Aorta (tissue), 5 donors: ENCODE results near the gene CHN2. TPM values are rescaled to one million over a fixed set of nuclear protein-coding genes. Genes with fewer than 3 reads are reported as not detected.

Experiments
- ATAC-seq: fragments of 200-7000 bp; cut with Tn5 transposase; one replicate; pipeline ENCODE4 v1.9.1; 2022; ENCODE audit warnings: moderate library complexity; ENCODE audit not compliant: low FRiP score
- DNase-seq, 2 donors: peaks; one replicate each; pipeline ENCODE4 v3.0.0-alpha.2; 2020
- H3K27ac ChIP-seq, 2 donors: one replicate each; pipeline ENCODE4 v1.5.1; 2013; ENCODE audit warnings: low read length in 2 of 2, mild to moderate bottlenecking in 2 of 2, moderate library complexity in 2 of 2, control low read depth in 1 of 2, inconsistent platforms in 1 of 2, low read depth in 1 of 2
- H3K27me3 ChIP-seq, 2 donors: one replicate each; pipeline ENCODE4 v1.6.1; 2013; ENCODE audit warnings: control low read depth in 1 of 2, low read length in 1 of 2, mild to moderate bottlenecking in 1 of 2, moderate library complexity in 1 of 2; ENCODE audit not compliant: insufficient read depth in 2 of 2, control insufficient read depth in 1 of 2
- H3K36me3 ChIP-seq, 2 donors: one replicate each; pipeline ENCODE4 v1.6.1; 2013; ENCODE audit warnings: control low read depth in 1 of 2, low read length in 1 of 2, mild to moderate bottlenecking in 1 of 2; ENCODE audit not compliant: insufficient read depth in 2 of 2, control insufficient read depth in 1 of 2
- H3K4me1 ChIP-seq, 2 donors: one replicate each; pipeline ENCODE4 v1.6.1; 2013; ENCODE audit warnings: low read length in 2 of 2, control low read depth in 1 of 2, mild to moderate bottlenecking in 1 of 2, moderate library complexity in 1 of 2; ENCODE audit not compliant: insufficient read depth in 2 of 2, control insufficient read depth in 1 of 2
- H3K4me3 ChIP-seq, 2 donors: one replicate each; pipeline ENCODE4 v1.5.1; 2013; ENCODE audit warnings: low read length in 2 of 2, control low read depth in 1 of 2, mild to moderate bottlenecking in 1 of 2
- H3K9me3 ChIP-seq: one replicate; pipeline ENCODE4 v1.6.1; 2013; ENCODE audit warnings: mild to moderate bottlenecking, low read length; ENCODE audit not compliant: control insufficient read depth
- WGBS, 2 donors: extraction: QIAGEN DNeasy Blood & Tissue Kit; methylation state at CpG; one replicate each; pipeline ENCODE4 v1.1.7; 2013; 5-methylcytosine and 5-hydroxymethylcytosine counted together
- intact Hi-C, 2 donors: fragments of 100-400 bp; cut with DNase I; formaldehyde crosslinking; loops; one replicate each; pipeline versions ENCODE4 v1.14.2 to v1.15.0; 2022
- polyA plus RNA-seq, 2 donors: library from polyadenylated mRNA; stranded (reverse); fragments of 200-250 nt; gene quantifications; one replicate each; pipeline ENCODE4 v1.2.3, GENCODE V29; 2013
- total RNA-seq, 2 donors: library from RNA; stranded (reverse); fragmentation: NEBNext Ultra II Directional; extraction: Animal tissue kit (Norgen Biotek cat#: 25700); gene quantifications; one replicate each; pipeline ENCODE4 v1.2.1, GENCODE V29; 2021
- donor health status: healthy with polysubstance abuse.
- donor health status: Bipolar disorder and iron deficiency.
- donor health status: DM: no; HTN: no; CAD: no.
- donor health status: DM: no; HTN: no; CAD: no.
- donor health status: DM: yes; HTN: yes; CAD: no.

CHN2 gene
- total and polyA plus RNA-seq, 4 donors: 0.61 to 23.2 (median 14.8) TPM

DNA sequence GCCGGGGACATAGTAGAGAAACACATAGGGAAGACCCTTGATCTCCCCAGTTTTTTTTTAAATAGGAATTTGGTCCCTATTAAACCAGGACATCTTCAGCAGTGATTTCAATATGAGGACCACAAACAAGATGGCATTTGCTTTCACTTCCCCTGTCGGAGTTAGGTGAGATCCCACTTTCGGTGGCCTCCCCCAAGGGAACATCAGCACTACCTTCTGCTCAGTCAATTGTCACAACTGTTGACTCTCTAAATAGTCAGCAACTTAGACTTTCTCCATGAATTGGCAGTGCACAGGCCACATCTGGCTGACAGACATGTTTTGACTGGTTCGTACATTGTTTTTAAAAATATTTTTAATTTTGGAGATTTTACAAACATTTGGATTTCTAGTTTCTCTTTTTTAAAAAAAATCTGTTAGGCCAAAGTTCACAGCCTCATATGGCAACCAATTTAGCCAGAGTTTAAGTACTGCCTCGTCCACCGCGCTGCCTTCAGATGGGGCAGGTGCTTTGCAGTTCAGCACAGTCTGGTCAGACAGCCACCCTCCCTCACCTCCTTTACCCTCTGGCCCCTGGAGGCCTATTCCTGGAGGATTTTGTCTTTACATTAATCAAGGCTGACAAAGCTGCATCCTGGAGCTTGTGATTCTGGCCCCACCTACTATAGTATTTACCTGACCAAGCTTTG is 229.9 kb downstream of the CHN2 start:
- ATAC-seq (no peak), DNase-seq (no peak)
- Histone ChIP-seq H3K4me3 (no peak overlapping the region), H3K4me1 (no peaks in the 10 kb centered on the region), H3K27ac (no peak overlapping the region), H3K36me3 (no peaks in the 10 kb centered on the region), H3K27me3 (no peaks in the 10 kb centered on the region), H3K9me3 (no peaks in the 10 kb centered on the region)
- 60 to 63% methylated on average over 7 of the region's 7 CpGs for WGBS, 2 donors
- intact Hi-C loops: no loop called here

DNA sequence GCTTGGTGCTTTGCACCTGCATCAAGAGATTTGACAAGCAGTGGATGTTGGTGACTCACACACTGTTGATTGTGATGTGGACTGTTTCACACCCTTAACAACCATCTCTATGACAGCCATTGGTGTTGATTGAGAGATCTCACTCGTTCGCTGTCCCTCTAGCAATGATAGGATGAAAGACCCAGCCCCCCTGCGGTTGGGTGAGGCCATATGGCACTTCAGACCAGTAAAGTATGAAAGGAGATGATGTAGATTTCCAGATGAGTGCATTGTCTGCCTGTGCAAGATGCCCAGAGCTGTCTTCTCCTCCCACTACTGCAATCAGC is 230.4 kb downstream of the CHN2 start:
- ATAC-seq: no peak
- Histone ChIP-seq H3K27ac (no peak overlapping the region), H3K27me3 (no peaks in the 10 kb centered on the region), H3K36me3 (no peaks in the 10 kb centered on the region), H3K9me3 (no peaks in the 10 kb centered on the region), H3K4me3 (no peak overlapping the region), H3K4me1 (no peaks in the 10 kb centered on the region)
- intact Hi-C loops: no loop called here
- no peak for DNase-seq
- WGBS, 2 donors: 95 to 96% methylated on average over 3 of the region's 3 CpGs

DNA sequence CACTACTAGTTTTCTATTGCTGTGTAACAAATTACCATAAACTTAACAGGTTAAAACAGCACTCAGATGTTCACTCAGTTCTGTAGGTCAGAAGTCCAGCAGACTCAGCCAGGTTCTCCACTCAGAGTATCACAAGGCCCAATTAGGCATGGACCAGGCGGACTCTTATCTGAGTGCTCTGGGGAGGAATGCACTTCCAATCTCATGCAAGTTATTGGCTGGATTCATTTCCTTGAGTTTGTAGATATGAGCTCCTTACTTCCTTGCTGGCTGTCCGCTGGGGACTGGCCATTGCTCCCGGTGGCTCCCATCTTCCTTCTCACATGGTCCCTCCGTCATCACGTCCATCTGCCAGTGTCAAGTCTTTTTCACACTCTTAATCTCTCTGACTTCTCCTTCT is 232.0 kb downstream of the CHN2 start:
- DNase-seq (no peak), ATAC-seq (no peak)
- no peaks in the 10 kb centered on the region for H3K9me3 ChIP-seq
- H3K4me3 ChIP-seq: no peak overlapping the region
- intact Hi-C loops: no loop called here
- no peaks in the 10 kb centered on the region for H3K4me1 ChIP-seq
- 92 to 96% methylated on average over 5 of the region's 5 CpGs for WGBS, 2 donors
- no peak overlapping the region for H3K27ac ChIP-seq
- H3K36me3 ChIP-seq: no peaks in the 10 kb centered on the region
- no peaks in the 10 kb centered on the region for H3K27me3 ChIP-seq

DNA sequence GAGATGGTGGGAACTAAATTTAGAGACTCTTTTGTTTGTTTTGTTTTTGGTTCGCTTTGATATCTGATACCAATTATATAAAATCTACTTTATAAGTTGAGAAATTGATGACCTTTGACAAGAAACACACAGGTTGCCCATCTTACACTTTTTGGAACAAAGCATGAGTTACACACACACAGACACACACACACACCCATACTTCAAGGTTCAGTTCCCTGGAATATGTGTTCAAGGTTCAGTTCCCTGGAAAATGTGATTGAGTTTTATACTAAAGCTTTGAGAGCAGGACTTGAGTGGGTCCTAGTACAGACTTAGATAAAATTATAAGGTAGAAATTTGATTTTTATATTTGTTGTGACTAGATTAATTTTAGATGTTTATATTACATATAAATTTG is 234.8 kb downstream of the CHN2 start:
- no peaks in the 10 kb centered on the region for H3K4me1 ChIP-seq
- H3K27me3 ChIP-seq: no peaks in the 10 kb centered on the region
- no peak for ATAC-seq
- no peak overlapping the region for H3K27ac ChIP-seq
- DNase-seq: no peak
- WGBS, 2 donors: 81 to 88% methylated on average over 1 of the region's 1 CpG
- no peaks in the 10 kb centered on the region for H3K36me3 ChIP-seq
- intact Hi-C loops: no loop called here
- no peak overlapping the region for H3K4me3 ChIP-seq
- H3K9me3 ChIP-seq: no peaks in the 10 kb centered on the region

DNA sequence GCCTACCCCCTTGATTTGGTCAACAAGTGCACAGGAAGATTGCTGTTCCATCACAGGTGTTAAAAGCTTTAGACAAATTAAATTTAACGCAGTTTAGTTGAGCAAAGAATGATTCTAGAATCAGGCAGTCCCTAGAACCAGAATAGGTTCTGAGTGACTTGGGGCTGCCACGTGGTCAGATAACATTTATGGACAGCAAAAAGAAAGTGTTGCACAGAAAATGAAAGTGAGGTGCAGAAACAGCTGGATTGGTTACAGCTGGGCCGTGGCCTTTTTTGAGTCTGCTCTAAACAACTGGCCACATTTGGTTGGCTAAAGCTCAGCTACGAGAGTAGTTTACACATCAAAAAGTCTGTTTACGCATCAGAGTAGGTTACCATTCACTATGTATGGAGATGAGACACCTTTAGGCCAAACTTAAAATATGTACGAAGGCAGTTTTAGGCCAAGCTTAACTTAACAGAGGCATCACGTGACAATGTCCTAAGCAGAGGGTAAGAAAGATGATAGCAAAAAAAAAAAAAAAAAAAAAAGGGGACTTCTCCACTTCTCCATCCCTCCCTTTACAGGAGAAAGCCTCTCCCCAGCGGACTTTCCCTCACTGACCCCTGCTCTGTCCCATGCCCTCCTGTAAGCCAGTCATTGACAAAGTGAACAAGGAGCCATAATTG is 235.8 kb downstream of the CHN2 start:
- DNase-seq (no peak), ATAC-seq (no peak)
- H3K4me3 ChIP-seq: no peak overlapping the region
- no peaks in the 10 kb centered on the region for H3K9me3 ChIP-seq
- H3K27ac ChIP-seq: no peak overlapping the region
- no peaks in the 10 kb centered on the region for H3K27me3 ChIP-seq
- no peaks in the 10 kb centered on the region for H3K4me1 ChIP-seq
- H3K36me3 ChIP-seq: no peaks in the 10 kb centered on the region
- intact Hi-C loops: no loop called here
- 95 to 96% methylated on average over 8 of the region's 8 CpGs for WGBS, 2 donors

DNA sequence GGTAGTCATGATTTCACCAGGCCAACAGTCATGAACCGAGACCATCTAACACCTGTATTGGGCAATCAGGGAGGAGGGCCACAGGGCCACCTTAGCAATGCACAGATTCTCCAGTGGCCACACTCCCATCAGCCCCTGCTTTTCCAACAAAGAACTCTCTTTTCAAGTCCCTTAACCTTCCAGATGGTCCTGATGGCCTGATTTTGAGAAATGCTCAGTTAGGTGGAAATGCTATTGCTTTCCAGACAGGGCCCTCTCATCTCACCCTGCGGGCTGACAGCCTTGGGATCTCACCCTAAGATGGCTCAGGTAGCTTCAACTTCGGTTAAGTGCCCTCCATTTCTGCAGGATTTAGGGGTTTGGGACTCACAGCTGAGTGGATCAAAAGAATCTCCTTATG is 237.1 kb downstream of the CHN2 start:
- intact Hi-C loops: no loop called here

DNA sequence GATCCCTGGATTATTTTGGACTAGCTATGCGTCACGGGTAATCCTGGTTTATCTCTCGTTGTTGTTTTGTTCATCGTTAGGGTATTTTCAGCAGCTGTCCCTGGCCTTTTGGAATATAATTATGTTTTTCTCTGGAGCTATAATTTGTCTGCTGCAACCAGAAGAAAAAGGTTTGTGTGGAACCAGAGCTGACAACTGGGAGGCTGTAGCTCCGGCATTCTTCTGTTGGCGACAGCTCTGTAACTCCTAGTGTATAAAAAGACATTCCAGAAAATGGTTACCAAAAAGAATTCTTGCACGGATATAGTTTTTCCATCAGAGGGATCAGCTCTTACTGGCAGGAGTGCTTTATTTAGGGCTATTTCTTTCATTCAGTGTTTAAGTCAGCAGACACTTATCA is 238.1 kb downstream of the CHN2 start:
- WGBS, 2 donors: 57 to 69% methylated on average over 7 of the region's 7 CpGs
- no peaks in the 10 kb centered on the region for H3K4me1 ChIP-seq
- H3K9me3 ChIP-seq: no peaks in the 10 kb centered on the region
- no peaks in the 10 kb centered on the region for H3K36me3 ChIP-seq
- DNase-seq (no peak), ATAC-seq (no peak)
- H3K27me3 ChIP-seq: no peaks in the 10 kb centered on the region
- intact Hi-C loops: no loop called here
- no peak overlapping the region for H3K27ac ChIP-seq
- no peak overlapping the region for H3K4me3 ChIP-seq

More for the DNA sequence above, 237.1 kb downstream of the CHN2 start:
- Histone ChIP-seq H3K27ac (no peak overlapping the region), H3K4me3 (no peak overlapping the region), H3K9me3 (no peaks in the 10 kb centered on the region), H3K27me3 (no peaks in the 10 kb centered on the region), H3K36me3 (no peaks in the 10 kb centered on the region), H3K4me1 (no peaks in the 10 kb centered on the region)
- WGBS, 2 donors: 95 to 97% methylated on average over 3 of the region's 3 CpGs
- ATAC-seq (no peak), DNase-seq (no peak)

DNA sequence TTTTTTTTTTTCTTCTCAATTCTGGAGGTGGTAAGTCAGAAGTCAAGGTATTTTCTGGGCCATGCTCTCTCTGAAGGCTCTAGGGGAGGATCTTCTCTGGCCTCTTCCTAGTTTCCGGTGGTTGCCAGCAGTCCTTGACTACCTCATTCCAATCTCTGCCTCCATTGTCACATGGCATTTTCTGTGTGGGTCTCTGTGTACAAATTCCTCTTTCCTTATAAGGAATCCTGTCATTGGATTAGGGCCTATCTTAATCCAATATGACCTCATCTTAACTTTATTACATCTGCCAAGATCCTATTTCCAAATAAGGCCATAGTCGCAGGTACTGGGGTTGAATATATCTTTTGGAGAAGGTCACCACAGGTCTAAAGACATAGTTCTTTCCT is 239.8 kb downstream of the CHN2 start:
- Histone ChIP-seq H3K4me1 (no peaks in the 10 kb centered on the region), H3K4me3 (no peak overlapping the region), H3K27me3 (no peaks in the 10 kb centered on the region), H3K36me3 (no peaks in the 10 kb centered on the region), H3K9me3 (no peaks in the 10 kb centered on the region), H3K27ac (no peak overlapping the region)
- ATAC-seq (no peak), DNase-seq (no peak)
- intact Hi-C loops: no loop called here
- 79 to 83% methylated on average over 2 of the region's 2 CpGs for WGBS, 2 donors

DNA sequence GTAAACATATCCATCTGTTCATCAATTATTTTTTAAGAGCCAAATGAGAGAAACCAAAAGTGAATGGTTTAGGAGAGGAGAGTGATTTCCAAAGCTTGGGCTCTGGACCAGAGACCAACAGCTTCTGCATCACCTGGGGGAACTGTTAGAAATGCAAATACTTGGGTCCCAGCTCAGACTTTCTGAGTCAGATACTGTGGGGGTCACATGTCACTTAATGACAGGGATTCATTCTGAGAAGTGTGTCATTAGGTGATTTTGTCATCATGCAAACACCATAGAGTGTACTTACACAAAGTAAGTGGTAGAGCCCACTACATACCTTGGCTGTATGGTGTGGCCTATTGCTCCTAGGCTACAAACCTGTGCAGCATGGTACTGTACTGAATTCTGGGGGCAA is 240.6 kb downstream of the CHN2 start:
- H3K9me3 ChIP-seq: no peaks in the 10 kb centered on the region
- no peaks in the 10 kb centered on the region for H3K4me1 ChIP-seq
- H3K36me3 ChIP-seq: no peaks in the 10 kb centered on the region
- no peak overlapping the region for H3K4me3 ChIP-seq
- no peaks in the 10 kb centered on the region for H3K27me3 ChIP-seq
- no peak for DNase-seq
- intact Hi-C loops: no loop called here
- ATAC-seq: no peak
- no peak overlapping the region for H3K27ac ChIP-seq
